ENCODE measurements around the gene PLEK. TPM values are rescaled to one million over a fixed set of nuclear protein-coding genes. Genes with fewer than 3 reads are reported as not detected.

Gene PLEK
- polyA plus RNA-seq, 1 donor from 2014 or later, result 110 TPM

GRCh38 chr2:68404893-68405799, 40.1 kb downstream of the PLEK start:
- H3K9me3 Mint-ChIP-seq, result peaks cover 8 to 11% (median 10%) of the 10 kb centered on the region in 3 donors
- H3K4me3 Mint-ChIP-seq, result peak overlapping the region in 3 of 4 donors; percentile 34 to 91 (median 54)
- peaks cover 30% of the 10 kb centered on the region for H3K36me3 Mint-ChIP-seq
- peak overlapping the region in 2 of 3 donors; percentile 91 to 94 for H3K27ac Mint-ChIP-seq
- H3K4me1 Mint-ChIP-seq, result peaks cover 35 to 69% (median 58%) of the 10 kb centered on the region in 3 donors
- no peaks in the 10 kb centered on the region for H3K27me3 Mint-ChIP-seq

- Mint-ChIP-seq H3K27ac (peak overlapping the region; percentile 82 to 95 (median 86)), H3K4me3 (peak overlapping the region; percentile 69 to 89 (median 78)), H3K4me1 (peaks cover 43 to 66% (median 51%) of the 10 kb centered on the region in 3 donors), H3K9me3 (peaks cover 2 to 6% (median 5%) of the 10 kb centered on the region in 3 donors), H3K36me3 (peaks cover 1% of the 10 kb centered on the region), H3K27me3 (no peaks in the 10 kb centered on the region)
Observed at GRCh38 chr2:68411397-68412126, 46.5 kb downstream of the PLEK start.

- Mint-ChIP-seq H3K9me3 (peaks cover 2 to 6% (median 2%) of the 10 kb centered on the region in 3 donors), H3K4me3 (peak overlapping the region; percentile 74 to 89 (median 78)), H3K4me1 (peaks cover 49 to 70% (median 54%) of the 10 kb centered on the region in 3 donors), H3K27ac (peak overlapping the region; percentile 82 to 95 (median 86)), H3K27me3 (no peaks in the 10 kb centered on the region), H3K36me3 (peaks cover 2% of the 10 kb centered on the region)
Observed at GRCh38 chr2:68412127-68412819, 47.2 kb downstream of the PLEK start.

GRCh38 chr2:68413466-68413865, 48.4 kb downstream of the PLEK start:
- peaks cover 2% of the 10 kb centered on the region for H3K36me3 Mint-ChIP-seq
- H3K4me1 Mint-ChIP-seq, result peaks cover 61 to 78% (median 61%) of the 10 kb centered on the region in 3 donors
- peaks cover 0 to 6% (median 0%) of the 10 kb centered on the region in 3 donors for H3K9me3 Mint-ChIP-seq
- H3K4me3 Mint-ChIP-seq, result peak overlapping the region in 2 of 4 donors; percentile 62 to 77
- H3K27me3 Mint-ChIP-seq, result no peaks in the 10 kb centered on the region
- H3K27ac Mint-ChIP-seq, result peak overlapping the region in 1 of 3 donors; percentile 22

GRCh38 chr2:68414452-68414851, 49.4 kb downstream of the PLEK start:
- Mint-ChIP-seq H3K36me3 (peaks cover 2% of the 10 kb centered on the region), H3K27ac (peak overlapping the region in 1 of 3 donors; percentile 54), H3K4me3 (no peak overlapping the region), H3K27me3 (no peaks in the 10 kb centered on the region), H3K9me3 (no peaks in the 10 kb centered on the region), H3K4me1 (peaks cover 62 to 80% (median 64%) of the 10 kb centered on the region in 3 donors)

- peaks cover 2% of the 10 kb centered on the region for H3K36me3 Mint-ChIP-seq
- H3K4me3 Mint-ChIP-seq, result no peak overlapping the region
- no peaks in the 10 kb centered on the region for H3K9me3 Mint-ChIP-seq
- peak overlapping the region in 1 of 3 donors; percentile 54 for H3K27ac Mint-ChIP-seq
- peaks cover 61 to 80% (median 61%) of the 10 kb centered on the region in 3 donors for H3K4me1 Mint-ChIP-seq
- H3K27me3 Mint-ChIP-seq, result no peaks in the 10 kb centered on the region
Observed at GRCh38 chr2:68414876-68415275, 49.8 kb downstream of the PLEK start.

GRCh38 chr2:68415521-68415920, 50.4 kb downstream of the PLEK start:
- Mint-ChIP-seq H3K27me3 (no peaks in the 10 kb centered on the region), H3K27ac (no peak overlapping the region), H3K9me3 (no peaks in the 10 kb centered on the region), H3K4me3 (no peak overlapping the region), H3K4me1 (peaks cover 54 to 78% (median 55%) of the 10 kb centered on the region in 3 donors), H3K36me3 (peaks cover 2% of the 10 kb centered on the region)

- peaks cover 53 to 80% (median 56%) of the 10 kb centered on the region in 3 donors for H3K4me1 Mint-ChIP-seq
- H3K27ac Mint-ChIP-seq, result no peak overlapping the region
- H3K36me3 Mint-ChIP-seq, result peaks cover 2% of the 10 kb centered on the region
- H3K9me3 Mint-ChIP-seq, result no peaks in the 10 kb centered on the region
- no peak overlapping the region for H3K4me3 Mint-ChIP-seq
- H3K27me3 Mint-ChIP-seq, result no peaks in the 10 kb centered on the region
Observed at GRCh38 chr2:68416081-68416675, 51.1 kb downstream of the PLEK start.

- H3K4me1 Mint-ChIP-seq, result peaks cover 48 to 73% (median 51%) of the 10 kb centered on the region in 3 donors
- no peaks in the 10 kb centered on the region for H3K9me3 Mint-ChIP-seq
- peaks cover 2% of the 10 kb centered on the region for H3K36me3 Mint-ChIP-seq
- H3K27ac Mint-ChIP-seq, result peak overlapping the region in 1 of 3 donors; percentile 16
- H3K4me3 Mint-ChIP-seq, result peak overlapping the region in 2 of 4 donors; percentile 40 to 87
- H3K27me3 Mint-ChIP-seq, result no peaks in the 10 kb centered on the region
Observed at GRCh38 chr2:68417926-68418325, 52.8 kb downstream of the PLEK start.

- H3K4me3 Mint-ChIP-seq, result peak overlapping the region in 2 of 4 donors; percentile 67 to 87
- peak overlapping the region in 1 of 3 donors; percentile 33 for H3K27ac Mint-ChIP-seq
- H3K9me3 Mint-ChIP-seq, result no peaks in the 10 kb centered on the region
- peaks cover 44 to 69% (median 48%) of the 10 kb centered on the region in 3 donors for H3K4me1 Mint-ChIP-seq
- H3K36me3 Mint-ChIP-seq, result peaks cover 2% of the 10 kb centered on the region
- no peaks in the 10 kb centered on the region for H3K27me3 Mint-ChIP-seq
Observed at GRCh38 chr2:68418419-68418818, 53.3 kb downstream of the PLEK start.

- Mint-ChIP-seq H3K4me3 (peak overlapping the region in 2 of 4 donors; percentile 67 to 81), H3K4me1 (peaks cover 42 to 66% (median 46%) of the 10 kb centered on the region in 3 donors), H3K27ac (no peak overlapping the region), H3K27me3 (no peaks in the 10 kb centered on the region), H3K9me3 (no peaks in the 10 kb centered on the region), H3K36me3 (peaks cover 2% of the 10 kb centered on the region)
Observed at GRCh38 chr2:68418855-68419254, 53.8 kb downstream of the PLEK start.

GRCh38 chr2:68420254-68420910, 55.3 kb downstream of the PLEK start:
- Mint-ChIP-seq H3K27me3 (no peaks in the 10 kb centered on the region), H3K36me3 (peaks cover 2% of the 10 kb centered on the region), H3K4me3 (no peak overlapping the region), H3K4me1 (peaks cover 42 to 57% (median 42%) of the 10 kb centered on the region in 3 donors), H3K9me3 (no peaks in the 10 kb centered on the region), H3K27ac (no peak overlapping the region)

GRCh38 chr2:68423966-68424650, 59.0 kb downstream of the PLEK start:
- Mint-ChIP-seq H3K4me1 (peaks cover 31 to 54% (median 35%) of the 10 kb centered on the region in 3 donors), H3K4me3 (no peak overlapping the region), H3K27ac (no peak overlapping the region), H3K36me3 (no peaks in the 10 kb centered on the region), H3K9me3 (no peaks in the 10 kb centered on the region), H3K27me3 (no peaks in the 10 kb centered on the region)

Measured in IgD-negative memory B cell (primary cell).